MCF 10A (cell line): ENCODE results near the gene UBC. TPM values are rescaled to one million over a fixed set of nuclear protein-coding genes. Genes with fewer than 3 reads are reported as not detected.
A peak's percentile ranks its signal among the peaks of the same experiment; 100 is the strongest.

Source experiments
- BruUV-seq: library from RNA; stranded (reverse); fragments of 400-500 nt; replicated peaks from 2 replicates; lab custom pipeline; 2021; lab: Mats Ljungman, UMichigan
- CTCF ChIA-PET: fragments of 300-600 bp; sonication (Branson Sonifier 250); formaldehyde crosslinking; extraction: SDS; loops from one replicate; lab custom pipeline; 2021; ENCODE audit warnings: antibody characterized with exemption, inconsistent platforms; lab: Yijun Ruan, JAX
- POLR2A ChIA-PET: fragments of 300-600, 350-650 bp; sonication (Branson Sonifier 250); formaldehyde crosslinking; extraction: SDS; loops from one replicate; lab custom pipeline; 2020; ENCODE audit warnings: antibody characterized with exemption, inconsistent platforms; lab: Yijun Ruan, JAX
- DNase-seq: peaks from one replicate; pipeline ENCODE4 v3.0.0-alpha.2; 2018; ENCODE audit not compliant: unreplicated experiment
- H3K27ac Mint-ChIP-seq: one replicate; pipeline ENCODE4 v1.8.0; 2022; ENCODE audit warnings: mild to moderate bottlenecking, low read depth, mixed read lengths; ENCODE audit not compliant: unreplicated experiment
- H3K27me3 Mint-ChIP-seq: one replicate; pipeline ENCODE4 v1.8.0; 2022; ENCODE audit warnings: mixed read lengths; ENCODE audit not compliant: insufficient read depth, unreplicated experiment
- H3K36me3 Mint-ChIP-seq: one replicate; pipeline ENCODE4 v1.8.0; 2022; ENCODE audit warnings: mild to moderate bottlenecking, moderate library complexity, mixed read lengths; ENCODE audit not compliant: insufficient read depth, unreplicated experiment
- H3K4me1 Mint-ChIP-seq: one replicate; pipeline ENCODE4 v1.8.0; 2022; ENCODE audit warnings: mixed read lengths; ENCODE audit not compliant: insufficient read depth, unreplicated experiment
- H3K4me3 Mint-ChIP-seq: one replicate; pipeline ENCODE4 v1.8.0; 2022; ENCODE audit warnings: mild to moderate bottlenecking, moderate library complexity, mixed read lengths; ENCODE audit not compliant: unreplicated experiment
- H3K9me3 Mint-ChIP-seq: one replicate; pipeline ENCODE4 v1.8.0; 2022; ENCODE audit warnings: mixed read lengths; ENCODE audit not compliant: unreplicated experiment
- CTCF ChIP-seq: fragments of 200-600 bp; IDR thresholded peaks from one replicate; pipeline ENCODE4 v1.8.0; 2022; ENCODE audit warnings: antibody characterized with exemption, mild to moderate bottlenecking; ENCODE audit not compliant: unreplicated experiment
- intact Hi-C: fragments of 100-400 bp; cut with micrococcal nuclease; formaldehyde crosslinking; loops from 2 replicates; pipeline ENCODE4 v1.14.1; 2022
- total RNA-seq: library from RNA; stranded (reverse); gene quantifications from 2 replicates; pipeline ENCODE4 v1.2.3, GENCODE V29; 2022

The UBC gene
- total RNA-seq, 1 experiment from 2014 or later: 1,485 TPM

DNA sequence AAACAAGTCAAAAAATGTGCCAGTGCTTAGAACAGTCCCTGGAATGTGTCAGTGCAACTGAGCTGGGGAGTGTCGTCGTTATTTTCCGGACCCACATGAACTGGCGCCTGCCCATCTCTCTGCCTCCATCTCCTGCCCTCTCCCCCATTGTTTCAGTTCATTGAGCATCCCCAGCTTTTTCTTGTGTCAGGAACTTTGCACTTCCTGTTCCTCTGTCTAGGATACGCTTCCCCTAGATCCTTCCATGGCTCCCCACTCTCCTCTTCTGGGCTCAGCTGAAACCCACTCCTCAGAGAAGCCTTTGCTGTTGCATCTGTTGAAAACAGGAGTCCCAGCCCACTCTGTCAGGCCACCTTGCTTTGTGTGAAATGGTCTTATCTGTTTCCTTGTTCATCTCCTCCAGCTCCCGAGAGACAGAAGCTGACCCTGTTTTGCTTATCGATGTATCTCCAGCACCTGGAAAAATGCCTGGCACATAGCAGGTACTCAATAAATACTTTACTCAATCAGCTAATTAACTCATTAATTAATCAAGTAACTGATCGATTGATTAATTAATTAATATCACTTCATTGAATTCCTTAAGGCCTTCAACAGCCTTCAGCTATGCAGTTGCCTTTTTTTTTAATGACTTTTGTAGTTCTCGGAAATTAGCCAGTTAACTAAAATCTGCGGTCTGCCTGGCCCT lies 48.1 kb downstream of the UBC start:
- H3K4me1 Mint-ChIP-seq: peaks cover 35% of the 10 kb centered on the region
- peak overlapping the region; percentile 20 for H3K27ac Mint-ChIP-seq
- no TSS peak for BruUV-seq
- no peak for TF ChIP-seq CTCF
- H3K4me3 Mint-ChIP-seq: no peak overlapping the region
- no peaks in the 10 kb centered on the region for H3K9me3 Mint-ChIP-seq
- H3K36me3 Mint-ChIP-seq: peaks cover 10% of the 10 kb centered on the region
- ChIA-PET CTCF (interaction anchor here (0.7 to 1.2 kb wide), 2 partner anchors 39 to 40 kb away, joined by 3 to 4 read pairs; no protein-coding TSS in a partner anchor), POLR2A (interaction anchor here (1.2 to 1.4 kb wide), 3 partner anchors 29 to 50 kb away, joined by 3 to 5 read pairs (median 4); no protein-coding TSS in a partner anchor)
- H3K27me3 Mint-ChIP-seq: no peaks in the 10 kb centered on the region
- intact Hi-C loops: no loop called here
- DNase-seq: no peak

DNA sequence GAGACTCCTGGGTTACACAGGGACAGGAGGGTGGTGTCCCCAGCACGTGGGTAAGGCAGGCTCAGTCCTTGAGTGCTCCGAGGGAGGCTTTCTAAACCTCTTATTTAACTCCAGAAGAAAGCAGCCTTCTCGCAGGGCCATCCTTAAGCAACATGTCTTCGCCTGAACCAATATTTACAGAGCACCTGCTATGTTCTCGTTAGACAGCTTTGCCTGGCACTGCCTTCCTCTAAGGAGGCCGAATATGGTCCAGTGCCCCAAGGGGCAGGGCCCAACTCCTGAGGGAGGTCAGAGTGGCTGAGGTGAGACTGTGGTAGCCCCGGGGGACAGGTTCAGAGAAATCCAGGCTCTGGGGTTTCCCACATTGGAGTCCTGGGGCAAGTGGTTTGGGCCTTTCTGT lies 48.7 kb downstream of the UBC start:
- Mint-ChIP-seq H3K4me3 (no peak overlapping the region), H3K27me3 (no peaks in the 10 kb centered on the region), H3K36me3 (peaks cover 10% of the 10 kb centered on the region), H3K4me1 (peaks cover 37% of the 10 kb centered on the region), H3K27ac (no peak overlapping the region), H3K9me3 (no peaks in the 10 kb centered on the region)
- DNase-seq: no peak
- BruUV-seq: no TSS peak
- ChIA-PET POLR2A (interaction anchor here (1.2 kb wide), 1 partner anchor 50 kb away, joined by 4 read pairs; no protein-coding TSS in a partner anchor), CTCF (interaction anchor here (1.2 kb wide), 1 partner anchor 39 kb away, joined by 3 read pairs; no protein-coding TSS in a partner anchor)
- no peak for TF ChIP-seq CTCF
- intact Hi-C loops: no loop called here

GRCh38 chr12:124864326-124864752 lies 50.1 kb downstream of the UBC start:
- DNase-seq: no peak

More at GRCh38 chr12:124864326-124864752, 50.1 kb downstream of the UBC start:
- intact Hi-C loops: no loop called here
- no peaks in the 10 kb centered on the region for H3K27me3 Mint-ChIP-seq
- no peak for TF ChIP-seq CTCF
- H3K4me3 Mint-ChIP-seq: peak overlapping the region; percentile 76
- H3K36me3 Mint-ChIP-seq: peaks cover 7% of the 10 kb centered on the region
- CTCF ChIA-PET: interaction anchor here (0.6 kb wide), 1 partner anchor 50 kb away, joined by 5 read pairs; the partner anchor contains the start of gene UBC
- POLR2A ChIA-PET: no interaction called here
- BruUV-seq: TSS peak; percentile 57
- no peaks in the 10 kb centered on the region for H3K9me3 Mint-ChIP-seq
- peak overlapping the region; percentile 86 for H3K27ac Mint-ChIP-seq
- peaks cover 37% of the 10 kb centered on the region for H3K4me1 Mint-ChIP-seq
